ENCODE data around the gene HOXA5. TPM values are rescaled to one million over a fixed set of nuclear protein-coding genes. Genes with fewer than 3 reads are reported as not detected.

HOXA5 gene
- total and polyA plus RNA-seq, 2 of the 8 experiments (the other 6 are each of a cell fraction or from before 2014, with no cell fraction given): not detected

DNA sequence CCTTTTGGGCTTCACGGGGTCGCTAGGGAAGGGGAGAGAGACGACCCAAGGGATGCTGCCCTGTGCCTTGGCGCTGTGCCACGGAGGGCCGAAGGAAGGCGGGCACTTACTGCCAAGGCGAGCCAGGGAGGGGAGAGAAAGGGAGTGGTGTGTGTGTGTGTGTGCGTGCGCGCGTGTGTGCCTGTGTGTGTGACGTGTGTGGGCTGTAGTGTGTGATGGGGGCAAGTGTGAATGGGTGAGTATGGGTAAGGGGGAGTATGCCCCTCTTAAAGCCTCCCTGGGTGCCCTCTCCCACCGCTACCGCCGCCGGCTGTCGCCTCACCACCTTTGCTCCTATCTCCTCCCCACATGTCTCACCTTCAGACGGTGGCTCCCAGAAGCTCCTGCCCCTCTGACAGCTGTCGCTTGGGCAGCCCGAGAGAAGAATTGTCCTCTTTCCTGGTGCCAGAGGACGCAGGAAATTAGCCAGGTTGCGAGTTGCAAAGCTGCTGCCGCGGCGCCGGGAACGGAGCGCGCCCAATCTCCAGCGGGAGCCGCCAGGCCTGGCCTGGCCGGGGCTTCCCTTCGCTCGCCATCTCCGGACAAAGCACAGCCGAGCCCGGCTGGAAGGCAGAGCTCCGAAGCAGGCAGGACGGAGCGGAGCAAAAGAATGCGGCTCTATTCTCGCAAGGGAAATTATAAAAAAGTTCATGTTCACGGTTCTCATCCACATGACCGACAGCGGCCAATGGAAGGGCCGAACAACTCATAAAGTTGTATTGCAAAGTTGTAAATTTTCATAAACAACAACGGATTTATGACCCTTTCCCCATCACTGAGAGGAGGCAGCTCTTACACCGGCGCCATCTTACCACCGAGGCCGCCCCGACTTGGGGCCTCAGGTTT, 8.7 kb upstream of the HOXA5 start, which contains the start of gene HOXA3:
HOXA3 (minus strand) TSS at position 653 of the 885 bp plus-strand sequence. CDS start 41,943 bp downstream, outside the sequence.
- H3K4me3 ChIP-seq (ENCODE audit: extremely low read depth in 1 of 4, insufficient read depth in 2 of 4, low read depth in 3 of 4, low read length in 4 of 4): peak within 1 kb of the TSS in 1 of 4 experiments; percentile 19; a peak in 1 of 8 replicates
- H3K9ac ChIP-seq (replicated peaks in 1 of 4; ENCODE audit: extremely low read depth in 1 of 4, low read depth in 3 of 4, low read length in 3 of 4): no peak within 1 kb of the TSS
- no peak within 1 kb of the TSS for H2BK12ac ChIP-seq (ENCODE audit: low read depth, low read length)
- H3K18ac ChIP-seq (ENCODE audit: extremely low read depth, low read length): no peak within 1 kb of the TSS
- FAIRE-seq (no peak), DNase-seq (ENCODE audit: low read depth in 1 of 2, low spot score in 2 of 2) (peak in 1 of 2 experiments; percentile 63)
- H2AK5ac ChIP-seq (ENCODE audit: low read depth, low read length): peak within 1 kb of the TSS; percentile 48; the same call in 1 of the 2 replicates
- H3K56ac ChIP-seq (replicated peaks; ENCODE audit: insufficient read length, low read depth, low read length): no peak within 1 kb of the TSS
- 15% methylated on average over 48 of the region's 53 CpGs; no CpG with 5 or more reads in 1 of the 2 experiments for WGBS, 2 experiments (ENCODE audit: extremely low coverage in 1 of 2, insufficient coverage in 1 of 2, insufficient read length in 1 of 2, insufficient replicate concordance in 2 of 2, low coverage in 1 of 2, low lambda C conversion rate in 2 of 2, missing lambda C conversion rate in 1 of 2)
- POLR2A ChIA-PET (ENCODE audit: partially characterized antibody): interaction anchor here (1.9 kb wide), 1 partner anchor 9 kb away, joined by 5 read pairs; the partner anchor contains the start of gene HOXA5
- H2BK5ac ChIP-seq (ENCODE audit: low read depth, low read length): no peak within 1 kb of the TSS
- no peak within 1 kb of the TSS for H3K27ac ChIP-seq (ENCODE audit: low read depth, low read length)
- peaks cover 98 to 100% (median 100%) of the 10 kb centered on the region in 4 experiments for H3K27me3 ChIP-seq (replicated peaks in 1 of 4; ENCODE audit: control insufficient read depth in 3 of 4, extremely low read depth in 1 of 4, insufficient read depth in 3 of 4, low read length in 3 of 4)
- H3K79me2 ChIP-seq (ENCODE audit: control insufficient read depth in 1 of 2, insufficient read depth in 2 of 2, low read length in 2 of 2): no peaks in the 10 kb centered on the region
- H3K4me1 ChIP-seq (replicated peaks in 1 of 4; ENCODE audit: control insufficient read depth in 3 of 4, insufficient read depth in 4 of 4, low read length in 3 of 4): peaks cover 0 to 8% (median 3%) of the 10 kb centered on the region in 4 experiments; a peak in 4 of 7 replicates
- peaks cover 0 to 14% (median 0%) of the 10 kb centered on the region in 4 experiments; a peak in 1 of 8 replicates for H3K36me3 ChIP-seq (ENCODE audit: control insufficient read depth in 2 of 4, insufficient read depth in 4 of 4, low read length in 3 of 4)
- H3K79me1 ChIP-seq (ENCODE audit: low read depth, low read length): no peaks in the 10 kb centered on the region
- no peak within 1 kb of the TSS for H3K4ac ChIP-seq (replicated peaks; ENCODE audit: insufficient read length, low read depth, low read length)
- H4K8ac ChIP-seq (ENCODE audit: extremely low read depth, insufficient read depth, low read length): no peak within 1 kb of the TSS
- H2BK120ac ChIP-seq (replicated peaks; ENCODE audit: low read depth, low read length): no peak within 1 kb of the TSS
- CTCF ChIA-PET (ENCODE audit: partially characterized antibody): interaction anchor here (0.8 to 12.5 kb wide), 11 partner anchors 7 to 472 kb away, joined by 3 to 123 read pairs (median 4); partner anchors contain the start of genes HOXA1, HOXA4, HOXA5 and HOXA9
- peaks cover 29 to 47% of the 10 kb centered on the region in 2 experiments for H4K20me1 ChIP-seq (replicated peaks in 1 of 2; ENCODE audit: control insufficient read depth in 1 of 2, insufficient read depth in 2 of 2, low read length in 2 of 2)
- peaks cover 0 to 10% of the 10 kb centered on the region in 2 experiments; a peak in 1 of 4 replicates for H3K9me3 ChIP-seq (ENCODE audit: insufficient read depth in 2 of 2, low read depth in 1 of 2, low read length in 1 of 2)
- no peak within 1 kb of the TSS for H4K5ac ChIP-seq (ENCODE audit: insufficient read length, low read depth, low read length)
- H2BK20ac ChIP-seq (ENCODE audit: low read length): no peak within 1 kb of the TSS
- no peak within 1 kb of the TSS for H2BK15ac ChIP-seq (ENCODE audit: low read length)
- H3K14ac ChIP-seq (ENCODE audit: insufficient read length): no peak within 1 kb of the TSS
- H3K4me2 ChIP-seq (ENCODE audit: insufficient read depth in 1 of 2, low read depth in 2 of 2, low read length in 2 of 2): peak within 1 kb of the TSS in 1 of 2 experiments; percentile 58; a peak in 3 of 4 replicates
- no peak within 1 kb of the TSS for H2AFZ ChIP-seq (ENCODE audit: low read length)
- H4K91ac ChIP-seq (replicated peaks; ENCODE audit: insufficient read length, low read length): no peak within 1 kb of the TSS
- peaks cover 2% of the 10 kb centered on the region; the same call in 1 of the 2 replicates for H3K23me2 ChIP-seq (ENCODE audit: low read depth, low read length)
- no peak within 1 kb of the TSS for H3K23ac ChIP-seq (ENCODE audit: insufficient read length)
